Lower leg skin (tissue), 3 donors: ENCODE results near the gene ATG5.

Experiments used
- CTCF ChIP-seq, 3 donors: fragments of 450-650 bp; IDR thresholded peaks; one replicate each; pipeline ENCODE4 v1.5.1; 2016; ENCODE audit warnings: antibody characterized with exemption in 3 of 3, mild to moderate bottlenecking in 3 of 3, moderate library complexity in 2 of 3
- POLR2A ChIP-seq, 2 donors: fragments of 450-650 bp; IDR thresholded peaks; one replicate each; pipeline ENCODE4 v1.6.1; 2016 to 2017; ENCODE audit warnings: antibody characterized with exemption in 2 of 2, mild to moderate bottlenecking in 1 of 2, moderate library complexity in 1 of 2

DNA sequence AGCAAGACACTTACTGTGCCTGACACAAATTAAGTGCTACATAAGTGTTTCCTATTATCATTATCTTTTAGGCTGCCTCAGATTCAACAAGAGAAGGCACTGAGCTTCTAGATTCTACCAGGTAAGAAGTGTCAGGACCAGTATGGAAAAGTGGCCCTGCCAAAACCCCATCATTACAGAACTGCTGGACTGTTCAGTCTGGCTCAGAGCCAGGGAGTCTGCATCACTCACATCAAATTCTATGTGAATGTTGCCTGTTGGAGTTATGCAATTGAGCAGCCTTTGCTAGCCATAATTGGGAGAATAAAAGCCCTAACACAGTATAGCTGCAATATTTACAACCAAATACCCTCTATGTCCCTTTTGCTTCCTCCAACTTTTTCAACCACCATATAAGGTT, 70.9 kb downstream of the ATG5 start:
- TF ChIP-seq CTCF (IDR thresholded peaks at IDR 0.05) = no peak
- TF ChIP-seq POLR2A (IDR thresholded peaks at IDR 0.05) = no peak
